Transverse colon (tissue), 4 donors: ENCODE data around the gene TCL1B.

Experiments
- CTCF ChIP-seq, 5 experiments: fragments of 200-600 bp in 3 of 5; fragments of 450-650 bp in 2 of 5; sonication (generic) in 3 of 5; IDR thresholded peaks; 1 replicate in 2 of 5; 2 replicates in 3 of 5; pipeline ENCODE4 v1.5.1; 2016 to 2017; ENCODE audit warnings: antibody characterized with exemption in 5 of 5, inconsistent platforms in 3 of 5, mild to moderate bottlenecking in 2 of 5, moderate library complexity in 1 of 5
- EP300 ChIP-seq: sonication (generic); formaldehyde crosslinking; IDR thresholded peaks from one replicate; pipeline ENCODE4 v1.6.1; 2017; ENCODE audit warnings: antibody characterized with exemption, low read depth
- POLR2A ChIP-seq: fragments of 450-650 bp; IDR thresholded peaks from one replicate; pipeline ENCODE4 v1.6.1; 2016; ENCODE audit warnings: antibody characterized with exemption, mild to moderate bottlenecking, moderate library complexity
- POLR2AphosphoS5 ChIP-seq, 3 donors: sonication (generic); formaldehyde crosslinking; IDR thresholded peaks; one replicate each; pipeline ENCODE4 v1.6.1; 2016; ENCODE audit warnings: antibody characterized with exemption in 3 of 3

- no peak for TF ChIP-seq CTCF (IDR thresholded peaks at IDR 0.05)
- TF ChIP-seq EP300 = no peak
- no peak for TF ChIP-seq POLR2A
- no peak for TF ChIP-seq POLR2AphosphoS5 (IDR thresholded peaks at IDR 0.05)
Measured at GRCh38 chr14:95691591-95691990, 5.4 kb downstream of the TCL1B start.
